ELR (cell line): ENCODE results near the gene ARMC2.

Source experiments
- DNase-seq: peaks from one replicate; pipeline ENCODE4 v3.0.0-alpha.2; 2015; ENCODE audit warnings: low read depth

Gene ARMC2

GRCh38 chr6:109019911-109020310, 171.7 kb downstream of the ARMC2 start:
- DNase-seq: no peak

GRCh38 chr6:109021870-109022269, 173.6 kb downstream of the ARMC2 start:
- no peak for DNase-seq

GRCh38 chr6:109023356-109023925, 175.2 kb downstream of the ARMC2 start:
- no peak for DNase-seq
